GM19468 (cell line): ENCODE measurements around the gene IKZF4.
A peak's percentile ranks its signal among the peaks of the same experiment; 100 is the strongest.
"Not testable (repeated sequence)": the region's sequence is repeated elsewhere in the genome, so short reads cannot be mapped to it uniquely, and the experiment has no call there.

Experiments
- ATAC-seq: cut with Tn5 transposase; IDR thresholded peaks from one replicate; pipeline ENCODE4 v1.9.1; 2021; ENCODE audit warnings: mild to moderate bottlenecking, moderate library complexity, moderate number of reproducible peaks; ENCODE audit not compliant: unreplicated experiment; ENCODE audit errors: extremely low read depth

IKZF4 gene

DNA sequence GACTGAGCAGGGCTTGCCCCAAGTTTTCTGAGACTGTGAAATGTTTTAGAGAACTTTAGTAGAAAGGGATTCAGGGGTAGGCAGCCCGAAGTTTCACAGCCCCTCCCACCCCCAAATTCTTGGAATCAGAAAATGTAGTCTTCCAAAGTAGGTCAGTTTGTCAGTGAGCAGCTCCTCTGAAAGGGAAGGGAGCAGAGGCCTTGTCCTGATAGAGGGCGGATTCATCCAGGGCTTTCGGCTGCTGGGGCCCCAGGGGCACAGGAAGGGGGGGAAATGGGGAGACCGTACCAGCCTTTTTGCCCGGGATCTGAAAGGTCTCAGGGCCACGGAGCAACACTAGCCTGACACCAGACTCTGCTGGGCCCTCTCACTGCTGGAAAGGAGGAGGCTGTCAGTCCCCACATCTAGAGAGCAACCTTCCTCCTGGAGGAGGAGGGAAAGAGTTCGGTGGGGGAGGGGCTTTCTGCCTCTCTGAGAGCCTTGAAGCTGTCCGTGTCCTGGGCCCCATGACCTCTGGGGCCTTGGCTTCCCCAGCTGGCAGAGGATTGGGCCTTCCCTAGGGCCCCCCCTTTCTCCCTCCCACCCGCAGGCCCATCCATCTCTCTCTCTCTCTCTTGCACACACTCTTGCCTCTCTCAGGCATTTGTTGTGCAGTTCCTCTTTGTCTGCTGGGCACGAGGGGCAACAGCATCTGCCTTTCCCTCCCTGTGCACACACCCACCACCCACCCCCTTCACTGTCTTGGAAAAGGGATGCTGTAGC, at the start of gene IKZF4:
IKZF4 (plus strand) TSS at position 621 of the 762 bp plus-strand sequence. CDS start 451 bp downstream, outside the sequence.
- ATAC-seq, result no peak

DNA sequence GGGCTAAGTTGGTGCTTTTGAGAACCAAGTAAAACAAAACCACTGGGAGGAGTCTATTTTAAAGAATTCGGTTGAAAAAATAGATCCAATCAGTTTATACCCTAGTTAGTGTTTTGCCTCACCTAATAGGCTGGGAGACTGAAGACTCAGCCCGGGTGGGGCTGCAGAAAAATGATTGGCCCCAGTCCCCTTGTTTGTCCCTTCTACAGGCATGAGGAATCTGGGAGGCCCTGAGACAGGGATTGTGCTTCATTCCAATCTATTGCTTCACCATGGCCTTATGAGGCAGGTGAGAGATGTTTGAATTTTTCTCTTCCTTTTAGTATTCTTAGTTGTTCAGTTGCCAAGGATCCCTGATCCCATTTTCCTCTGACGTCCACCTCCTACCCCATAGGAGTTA, 48.8 kb upstream of the IKZF4 start:
- no peak for ATAC-seq

DNA sequence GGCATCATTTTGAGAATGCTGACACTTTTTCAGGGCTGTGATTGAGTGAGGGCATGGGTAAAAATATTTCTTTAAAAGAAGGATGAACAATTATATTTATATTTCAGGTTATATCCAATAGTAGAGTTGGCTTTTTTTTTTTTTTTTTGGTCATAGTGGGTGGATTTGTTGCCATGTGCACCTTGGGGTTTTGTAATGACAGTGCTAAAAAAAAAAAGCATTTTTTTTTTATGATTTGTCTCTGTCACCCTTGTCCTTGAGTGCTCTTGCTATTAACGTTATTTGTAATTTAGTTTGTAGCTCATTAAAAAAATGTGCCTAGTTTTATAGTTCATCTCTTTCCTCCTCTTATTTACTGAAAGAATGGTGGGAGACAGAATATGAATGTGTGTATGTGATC, 48.4 kb upstream of the IKZF4 start:
- no peak for ATAC-seq

DNA sequence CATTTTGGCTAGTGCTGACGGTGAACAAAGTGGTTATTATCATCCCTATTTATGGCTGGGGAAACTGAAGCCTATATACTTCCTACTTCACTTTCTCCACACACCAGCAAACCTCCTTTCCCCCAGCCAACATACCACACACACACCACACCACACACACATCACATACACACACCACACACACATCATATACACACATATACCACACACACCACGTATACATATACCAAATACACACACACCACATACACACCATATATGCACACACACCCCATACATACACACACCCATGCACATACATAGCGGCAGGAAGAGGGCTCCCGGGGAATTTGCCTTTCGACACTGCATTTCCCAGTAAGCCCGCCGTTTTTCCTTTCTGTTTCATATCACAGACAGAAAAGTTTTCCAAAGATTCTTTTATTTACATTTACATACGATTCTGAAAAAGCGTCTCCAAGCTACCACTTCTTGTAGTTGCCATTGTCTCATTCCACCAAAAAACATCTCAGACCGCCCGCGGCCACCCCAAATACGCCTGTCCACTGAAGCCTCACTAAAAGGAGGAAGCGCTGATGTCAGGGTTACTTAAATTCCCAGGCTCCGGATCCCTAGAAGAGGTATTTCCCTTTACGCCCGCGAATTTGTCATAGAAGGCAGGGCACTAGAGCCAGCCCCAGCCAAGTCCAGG, 47.8 kb upstream of the IKZF4 start:
- no peak for ATAC-seq

DNA sequence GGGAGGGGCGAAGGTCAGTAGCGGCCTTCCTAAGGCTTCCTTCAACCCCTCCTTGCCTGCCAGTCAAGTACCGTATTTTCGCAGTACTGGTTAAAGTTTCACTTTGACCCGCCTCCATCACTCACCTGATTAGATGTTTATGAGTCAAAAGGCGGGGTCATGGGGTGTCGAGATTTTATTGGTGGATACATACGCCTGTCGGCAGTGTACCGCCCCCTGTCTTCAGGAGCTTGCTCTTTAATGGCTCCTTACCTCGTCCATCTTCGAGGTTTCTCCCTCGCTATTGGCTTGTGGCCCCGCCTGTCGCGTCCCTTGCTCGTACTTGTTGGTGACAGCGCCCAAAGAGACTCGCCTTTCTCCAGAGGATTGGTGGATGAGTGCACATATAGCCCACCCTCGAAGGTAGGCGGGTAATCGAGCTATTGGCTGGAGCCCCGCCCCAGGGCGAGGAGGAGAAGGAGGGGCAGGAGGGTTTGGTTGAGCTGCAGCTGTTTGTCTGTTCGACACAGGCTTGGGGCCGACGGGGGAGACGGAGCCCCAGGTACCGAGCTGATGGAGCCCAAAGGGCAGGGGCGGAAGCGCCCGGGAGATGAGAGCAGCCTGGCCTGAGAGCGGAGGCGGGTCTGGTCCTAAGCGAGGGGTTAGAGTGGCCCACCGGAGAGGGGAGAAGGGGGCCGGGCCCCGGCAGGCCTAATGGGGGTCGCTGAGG, 47.1 kb upstream of the IKZF4 start, which contains the start of gene RAB5B:
RAB5B (plus strand) TSS at position 480 of the 709 bp plus-strand sequence. CDS start 12,883 bp downstream, outside the sequence.
- ATAC-seq, result peak; percentile 87

DNA sequence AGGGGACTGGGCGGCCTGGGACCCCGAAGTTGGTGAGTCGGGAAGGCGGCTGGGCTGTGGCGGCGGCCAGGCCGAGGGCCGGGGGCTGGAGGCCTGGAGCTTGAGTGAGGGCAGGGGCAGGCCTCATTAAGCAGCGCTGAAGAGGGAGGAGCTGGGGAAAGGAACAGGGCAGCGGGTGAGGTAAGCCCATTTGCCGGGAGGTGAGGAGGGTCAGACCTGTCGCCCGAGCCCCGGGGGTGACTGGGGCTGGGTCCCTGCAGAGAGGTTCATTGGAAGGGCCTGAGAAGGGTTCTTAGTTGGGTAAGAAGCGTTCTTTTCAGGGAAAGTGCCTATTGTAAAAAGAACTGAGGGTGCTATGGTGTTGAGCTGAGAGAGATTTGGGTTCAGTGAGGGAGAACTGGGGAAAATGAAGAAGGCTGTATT, 46.5 kb upstream of the IKZF4 start:
- no peak for ATAC-seq

DNA sequence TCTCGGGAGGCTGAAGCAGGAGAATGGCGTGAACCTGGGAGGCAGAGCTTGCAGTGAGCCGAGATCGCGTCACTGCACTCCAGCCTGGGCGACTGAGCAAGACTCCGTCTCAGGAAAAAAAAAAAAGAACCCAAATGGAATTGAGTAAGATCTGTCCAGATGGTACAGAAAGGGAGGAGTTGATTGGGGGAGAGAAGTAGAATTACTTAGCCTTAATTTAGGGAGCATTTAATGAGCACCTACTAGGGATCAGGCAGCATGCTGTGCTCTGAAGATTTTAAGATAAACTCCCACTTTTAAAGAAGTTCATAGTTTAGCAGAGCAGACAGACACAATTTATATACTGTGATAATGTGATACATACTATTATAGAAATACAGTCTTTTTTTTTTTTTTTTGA, 42.5 kb upstream of the IKZF4 start:
- ATAC-seq, result no peak

DNA sequence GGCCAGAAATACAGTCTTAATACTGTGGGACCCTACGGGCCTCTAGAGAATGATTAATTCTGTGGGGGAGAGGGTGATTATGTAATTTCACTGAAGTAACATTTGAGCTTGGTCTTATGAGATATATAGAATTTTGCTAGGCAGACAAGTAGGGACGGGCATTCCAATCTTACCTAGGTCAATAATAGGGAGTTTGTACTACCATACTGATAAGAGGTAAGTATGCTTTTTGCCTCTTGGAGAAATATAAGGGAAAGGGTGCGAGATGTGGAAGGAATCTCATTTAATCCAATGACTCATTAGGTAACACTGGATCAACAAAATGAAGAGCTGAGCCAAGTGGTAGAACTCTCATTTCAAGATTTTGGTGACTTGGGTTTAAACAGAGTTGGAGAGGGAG, 41.8 kb upstream of the IKZF4 start:
- ATAC-seq, result no peak

DNA sequence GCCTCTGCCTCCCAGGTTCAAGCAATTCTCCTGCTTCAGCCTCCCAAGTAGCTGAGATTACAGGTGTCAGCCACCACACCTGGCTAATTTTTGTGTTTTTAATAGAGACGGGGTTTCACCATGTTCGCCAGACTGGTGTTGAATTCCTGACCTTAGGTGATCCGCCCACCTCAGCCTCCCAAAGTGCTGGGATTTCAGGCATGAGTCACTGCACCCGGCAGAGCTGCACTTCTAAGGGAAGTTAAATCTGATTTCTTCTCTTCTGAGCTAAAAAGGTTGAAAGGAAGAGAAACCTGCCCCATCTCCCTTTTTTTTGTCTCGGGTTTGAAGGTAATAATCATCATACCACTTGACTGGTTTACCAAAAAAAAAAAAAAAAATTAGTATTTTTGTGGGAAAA, 39.0 kb upstream of the IKZF4 start:
- not testable (repeated sequence) for ATAC-seq

DNA sequence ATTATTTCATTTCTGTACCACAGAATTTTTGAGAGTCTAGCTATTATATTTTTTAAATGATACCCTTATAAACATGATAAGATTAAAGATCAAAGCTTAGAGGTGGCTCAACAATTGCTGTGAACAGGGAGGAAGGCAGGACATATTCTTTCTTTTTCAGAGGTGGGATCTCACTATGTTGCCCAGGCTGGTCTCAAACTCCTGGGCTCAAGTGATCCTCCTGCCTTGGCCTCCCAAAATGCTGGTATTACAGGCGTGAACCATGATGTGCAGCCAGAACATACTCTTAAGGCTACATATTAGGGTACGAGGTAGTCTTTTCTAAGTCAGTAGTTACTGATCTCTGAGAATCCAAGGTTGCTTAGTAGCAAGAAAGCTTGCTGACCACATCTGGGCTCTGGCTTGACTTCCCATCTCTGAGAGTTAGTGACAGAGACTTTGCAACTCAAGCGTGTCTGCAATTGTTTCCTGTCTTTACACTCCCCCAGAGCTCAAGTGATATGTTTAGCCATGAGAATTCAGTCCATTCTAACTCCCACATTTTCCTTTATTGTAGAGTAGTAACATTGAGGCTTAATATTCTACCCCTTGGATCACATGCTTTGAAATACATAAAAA, 38.4 kb upstream of the IKZF4 start:
- ATAC-seq, result peak; percentile 63

DNA sequence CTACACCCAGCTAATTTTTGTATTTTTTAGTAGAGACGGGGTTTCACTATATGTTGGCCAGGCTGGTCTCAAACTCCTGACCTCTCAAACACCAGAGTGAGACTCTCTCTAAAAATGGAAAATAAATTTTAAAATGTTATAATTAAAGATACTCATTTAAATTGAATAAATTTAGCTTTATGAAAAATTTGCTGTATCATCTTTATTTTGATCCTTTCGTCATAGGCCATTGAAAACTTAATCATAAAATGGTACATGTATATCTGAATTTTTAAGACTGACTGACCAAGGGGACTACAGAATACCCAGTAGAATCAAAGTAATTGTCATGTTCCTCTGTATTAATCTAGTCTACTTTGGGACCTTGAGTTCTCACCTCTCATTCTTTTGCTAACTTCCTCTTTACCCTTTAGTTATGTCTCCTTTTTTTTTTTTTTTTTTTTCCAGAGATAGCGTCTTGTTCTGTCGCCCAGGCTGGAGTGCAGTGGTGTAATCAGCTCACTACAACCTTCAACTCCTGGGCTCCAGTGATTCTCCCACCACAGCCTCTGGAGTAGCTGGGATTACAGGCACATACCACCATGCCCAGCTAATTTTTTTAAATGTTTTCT, 37.5 kb upstream of the IKZF4 start:
- no peak for ATAC-seq

DNA sequence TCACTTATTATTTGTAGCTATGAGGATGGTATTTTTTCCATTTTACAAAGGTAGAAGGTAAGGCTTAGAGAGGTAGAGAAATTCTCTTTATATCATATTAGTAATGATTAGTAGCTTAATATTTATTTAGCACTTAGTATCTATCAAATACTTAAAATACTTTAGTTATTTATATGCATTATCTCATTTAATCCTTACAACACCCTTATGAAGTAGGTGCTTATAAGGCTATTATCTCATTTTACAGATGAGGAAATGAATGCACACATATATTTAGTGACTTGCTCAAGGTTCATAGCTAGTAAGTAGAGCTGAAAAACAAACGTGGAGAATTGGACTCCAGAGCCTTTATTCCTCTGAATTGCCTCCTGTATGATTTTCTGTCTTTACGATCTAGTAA, 36.0 kb upstream of the IKZF4 start:
- ATAC-seq, result no peak

DNA sequence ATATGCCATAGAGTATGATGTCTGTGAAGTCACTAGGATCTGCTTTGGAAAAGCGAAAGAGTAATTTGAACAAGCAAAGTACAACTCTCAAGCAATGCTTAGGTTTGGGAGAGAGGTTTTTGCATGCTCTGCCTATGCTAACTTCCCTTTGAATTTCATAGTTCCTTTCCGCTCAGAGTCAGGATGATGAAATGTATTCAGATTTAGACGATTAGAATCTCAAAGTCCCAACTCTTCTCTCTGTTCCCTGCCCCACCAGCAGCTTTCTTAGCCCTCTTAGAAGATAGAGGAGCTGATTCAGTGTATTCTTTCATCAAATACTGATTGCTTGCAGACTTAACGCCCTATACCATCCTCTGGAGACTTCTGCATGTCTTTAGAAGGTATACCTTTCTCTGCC, 35.5 kb upstream of the IKZF4 start:
- no peak for ATAC-seq

DNA sequence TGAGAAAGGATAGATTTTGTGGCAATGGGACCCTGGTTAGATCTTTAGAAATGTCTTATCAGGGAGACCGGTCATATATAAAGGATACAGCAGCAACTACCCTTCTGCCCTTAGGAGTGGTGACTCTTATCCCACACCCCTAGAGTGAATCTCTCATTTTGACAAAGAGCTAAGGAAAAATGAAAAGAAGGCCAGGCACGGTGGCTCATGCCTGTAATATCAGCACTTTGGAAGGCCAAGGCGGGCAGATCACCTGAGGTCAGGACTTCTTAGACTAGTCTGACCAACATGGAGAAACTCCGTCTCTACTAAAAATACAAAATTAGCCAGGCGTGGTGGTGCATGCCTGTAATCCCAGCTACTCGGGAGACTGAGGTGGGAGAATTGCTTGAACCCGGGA, 34.9 kb upstream of the IKZF4 start:
- ATAC-seq, result not testable (repeated sequence)

DNA sequence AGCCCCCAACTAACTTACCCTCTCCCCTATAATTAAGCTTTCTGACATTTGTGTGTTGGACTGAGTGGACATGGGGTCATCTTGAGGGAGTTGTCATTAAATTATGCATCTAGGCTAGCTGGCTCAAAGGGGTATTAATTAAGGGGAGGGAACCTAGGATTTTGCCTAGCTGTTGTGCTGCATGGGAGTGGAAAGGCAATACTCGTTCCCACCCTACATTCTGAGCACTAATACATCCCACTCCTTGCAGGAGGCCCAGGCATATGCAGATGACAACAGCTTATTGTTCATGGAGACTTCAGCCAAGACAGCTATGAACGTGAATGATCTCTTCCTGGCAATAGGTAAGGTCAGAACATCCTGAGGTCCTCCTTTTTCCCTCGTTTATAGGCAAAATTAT, 29.7 kb upstream of the IKZF4 start:
- no peak for ATAC-seq

DNA sequence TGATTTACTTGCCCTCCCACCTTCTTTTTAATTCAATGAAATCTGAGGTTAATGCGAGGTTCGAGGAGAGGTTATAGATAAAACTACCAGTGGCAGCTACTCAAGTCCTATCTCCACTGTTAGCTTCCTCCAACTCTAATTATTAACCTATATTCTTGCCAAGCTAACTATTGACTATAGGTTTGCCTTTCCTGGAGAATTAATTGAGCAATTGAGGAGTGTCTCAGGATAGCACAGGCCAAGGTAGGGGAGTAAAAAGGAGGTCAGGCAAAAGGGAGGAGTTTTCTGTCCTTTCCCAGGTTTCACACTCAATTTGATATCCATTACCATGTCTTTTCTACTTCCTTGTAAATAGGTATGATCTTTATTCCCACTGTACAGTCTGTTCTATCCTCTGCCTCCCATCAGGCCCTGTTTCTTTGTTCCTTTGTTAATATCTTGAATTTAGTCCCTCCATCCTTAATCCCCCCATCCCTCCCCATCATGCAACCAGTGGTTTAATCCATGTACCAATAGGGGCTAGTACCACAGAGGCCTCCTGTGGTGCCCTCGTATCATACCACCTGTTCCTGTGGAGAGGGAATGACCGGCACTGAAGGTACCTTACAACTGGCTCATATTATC, 27.5 kb upstream of the IKZF4 start:
- ATAC-seq, result no peak

DNA sequence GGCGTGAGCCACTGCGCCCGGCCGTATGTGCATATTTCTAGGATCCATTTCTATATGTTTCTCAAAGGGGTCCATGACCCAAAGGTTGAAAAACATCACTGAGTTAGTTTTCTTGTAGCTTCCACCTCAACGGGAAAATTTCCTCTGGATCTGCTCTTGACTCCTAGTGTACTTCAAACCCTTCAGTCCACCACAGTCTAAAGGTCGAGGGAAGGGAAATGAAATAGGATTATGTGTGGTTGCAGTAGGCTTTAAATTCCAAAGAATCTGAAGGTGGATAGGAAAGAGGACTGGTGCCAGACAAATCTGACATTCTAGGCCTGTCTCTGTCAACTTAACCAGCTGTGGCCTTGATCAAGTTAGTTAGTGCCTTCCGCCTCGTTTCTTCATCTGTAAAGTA, 25.5 kb upstream of the IKZF4 start:
- ATAC-seq, result no peak

DNA sequence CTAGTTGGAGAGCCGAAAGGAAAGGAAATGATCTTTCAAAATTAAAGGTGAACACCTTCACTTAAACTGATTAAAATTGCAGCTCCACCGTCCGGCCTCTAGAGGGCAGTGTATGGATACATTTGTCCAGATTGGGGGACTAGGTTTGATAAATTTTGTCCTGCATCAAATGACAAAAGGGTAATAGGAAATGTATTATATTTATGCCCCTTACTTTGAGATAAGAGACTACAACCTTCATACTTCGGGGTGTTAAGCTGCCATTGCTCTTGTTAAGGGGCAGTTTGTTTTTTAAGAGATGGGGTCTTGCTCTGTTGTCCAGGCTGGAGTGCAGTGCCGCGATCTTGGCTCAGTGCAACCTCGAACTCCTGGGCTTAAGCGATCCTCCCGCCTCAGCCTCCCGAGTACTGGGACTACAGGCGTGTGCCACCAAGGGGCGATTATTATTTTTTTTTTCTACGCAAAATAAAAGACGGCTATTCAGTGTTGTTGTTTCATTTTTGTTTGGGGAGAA, 24.6 kb upstream of the IKZF4 start:
- no peak for ATAC-seq

DNA sequence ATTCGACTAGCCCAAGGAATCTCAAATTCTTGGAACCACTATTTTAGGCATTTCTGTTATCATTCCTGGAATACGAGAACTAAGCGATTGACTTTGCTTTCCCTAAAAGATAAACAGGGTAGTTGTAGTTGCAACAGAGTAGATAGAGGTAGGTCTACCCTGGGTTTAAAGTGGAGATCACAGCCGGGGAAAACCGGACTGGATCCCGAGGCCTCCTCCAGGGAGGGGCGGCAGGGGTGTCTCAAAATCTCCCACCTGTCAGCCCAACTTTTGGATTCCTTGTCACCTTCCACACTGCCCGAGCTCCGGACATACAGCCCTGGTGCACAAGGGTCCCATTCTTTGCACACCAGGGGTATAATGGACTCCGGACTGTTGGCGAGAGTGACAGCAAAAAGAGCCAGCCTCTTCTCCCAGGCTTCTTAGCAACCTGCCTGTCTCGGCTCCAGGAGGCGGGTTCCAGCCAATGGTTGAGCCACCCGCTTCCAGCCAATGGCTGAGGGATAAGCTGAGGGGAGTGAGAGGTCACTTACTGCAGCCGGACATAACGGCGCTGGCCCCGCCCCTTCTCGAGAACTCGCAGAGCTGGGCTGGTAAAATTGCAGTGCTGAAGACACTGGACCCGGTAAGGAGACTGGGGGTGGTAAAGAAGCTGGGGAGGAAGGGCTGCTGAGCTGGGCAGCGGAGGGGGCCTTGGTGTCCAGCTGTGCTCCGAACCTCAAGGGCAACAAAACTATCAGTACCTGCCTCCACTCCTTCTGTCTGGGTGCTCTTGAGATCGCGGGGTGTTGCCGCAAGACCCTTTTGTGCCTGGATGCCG, 23.9 kb upstream of the IKZF4 start, which contains the start of gene SUOX:
SUOX (plus strand) TSS at position 562 of the 820 bp plus-strand sequence. CDS start 4,946 bp downstream, outside the sequence.
- peak; percentile 89 for ATAC-seq
